ENCODE measurements around the gene SEC24C.

SEC24C gene

DNA sequence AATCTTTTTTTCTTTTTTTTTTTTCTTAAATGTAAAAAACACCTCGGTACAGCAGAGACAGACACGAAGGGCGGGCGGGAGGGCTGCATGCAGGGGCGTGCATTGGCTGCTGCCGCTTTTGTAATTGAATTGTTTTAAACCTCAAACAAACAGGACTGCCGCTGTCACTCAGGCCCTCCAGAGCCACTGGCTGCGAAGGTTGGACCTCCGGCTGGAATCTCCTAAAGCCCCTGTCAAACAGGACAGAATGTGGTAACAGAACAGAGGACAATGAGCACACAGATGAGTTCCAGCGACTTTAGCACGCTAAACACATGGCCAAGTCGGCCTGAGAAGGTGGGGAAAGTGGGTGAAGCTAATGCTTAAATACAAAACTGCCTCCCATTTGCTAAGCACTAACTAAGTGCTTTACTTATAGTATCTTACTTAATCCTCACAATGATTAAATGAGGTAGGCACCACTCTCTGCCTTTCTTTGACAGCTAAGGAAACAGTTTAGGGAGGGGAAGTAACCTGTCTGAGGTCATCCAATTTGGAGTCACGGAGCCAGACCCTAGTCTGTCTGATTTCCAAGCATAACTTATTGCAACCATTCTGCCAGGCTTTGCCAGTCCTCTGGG, 70.2 kb downstream of the SEC24C start:
- no peak for DNase-seq

- DNase-seq, result no peak
Measured at GRCh38 chr10:73814896-73815718, 70.9 kb downstream of the SEC24C start.

GRCh38 chr10:73815719-73816030, 71.5 kb downstream of the SEC24C start:
- DNase-seq, result no peak

DNA sequence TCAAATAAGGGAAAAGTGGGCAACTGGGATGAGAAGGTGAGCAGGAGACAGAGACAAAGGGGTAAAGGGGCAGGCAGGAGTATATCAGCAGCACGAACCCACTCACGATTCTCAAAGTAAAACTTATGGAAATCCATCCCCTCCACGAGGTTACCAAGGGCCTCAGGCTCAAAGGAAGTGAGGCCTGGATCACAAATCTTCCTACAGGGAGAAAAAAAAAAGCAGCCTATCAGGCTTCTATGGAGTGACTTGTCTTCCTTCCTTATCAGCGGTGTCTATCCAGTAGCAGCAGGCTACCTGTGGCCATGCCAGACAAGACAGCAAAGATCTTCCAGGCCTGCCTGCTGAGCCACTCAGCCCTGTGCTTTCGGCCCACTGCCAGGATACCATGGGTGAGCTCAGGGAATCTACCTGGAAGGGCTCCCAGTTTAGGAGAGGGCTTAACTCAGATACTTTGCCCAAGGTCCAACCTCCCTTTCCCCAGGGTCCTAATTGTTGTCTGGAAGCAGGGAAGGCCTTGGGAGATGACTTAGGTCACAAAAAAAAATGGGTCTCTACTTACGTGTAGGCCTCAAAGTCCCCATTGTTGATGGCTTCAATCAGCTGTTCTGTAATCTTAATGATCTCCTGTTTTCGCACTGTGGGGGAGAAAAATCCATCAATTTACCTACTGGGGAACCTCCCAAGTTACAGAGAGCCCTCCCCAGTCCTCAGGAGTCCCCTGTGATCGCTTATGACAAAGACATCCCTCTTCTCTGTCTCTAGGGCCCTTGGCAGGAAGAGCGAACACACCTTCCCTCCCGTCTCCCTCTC, 73.0 kb downstream of the SEC24C start:
- DNase-seq, result no peak

DNA sequence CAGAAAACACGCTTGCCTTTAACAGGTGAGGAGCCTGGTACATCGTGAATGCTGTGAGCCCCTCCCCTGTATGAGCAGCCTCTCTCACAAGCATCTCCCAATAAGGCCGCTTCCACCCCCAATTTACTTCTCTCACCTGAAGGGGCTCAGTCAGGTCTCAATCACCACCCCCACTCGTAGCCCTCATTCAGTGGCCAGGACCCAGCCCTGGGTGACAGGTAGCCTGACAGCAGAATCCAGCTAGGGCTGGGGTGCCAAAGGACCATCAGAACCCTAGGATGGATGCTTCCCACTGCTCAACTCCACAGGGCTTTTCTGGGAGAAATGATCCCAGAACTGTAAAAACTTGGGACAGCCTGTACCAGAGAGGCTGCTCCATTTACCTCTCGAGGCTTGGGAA, 73.7 kb downstream of the SEC24C start:
- no peak for DNase-seq

- DNase-seq, result no peak
Measured at GRCh38 chr10:73818402-73818801, 74.2 kb downstream of the SEC24C start.

DNA sequence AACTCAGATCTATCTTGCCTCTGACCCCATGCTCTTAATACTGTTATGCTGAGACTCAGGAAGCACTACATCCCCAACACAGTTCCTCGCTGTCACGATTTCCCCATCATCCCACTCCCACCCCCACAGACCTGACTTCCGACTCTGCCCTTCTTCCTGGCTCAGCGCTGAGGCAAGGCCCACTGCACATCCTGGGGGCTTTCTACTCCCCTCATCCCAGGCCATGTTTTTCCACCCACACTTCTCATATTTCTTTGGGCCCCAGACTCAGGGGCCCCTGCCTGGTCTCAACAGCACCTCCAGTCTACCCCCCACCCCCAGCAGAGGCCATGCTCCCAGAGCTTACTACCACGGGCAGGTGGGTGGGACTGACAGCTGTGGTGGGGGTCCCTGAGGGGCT, 74.9 kb downstream of the SEC24C start:
- DNase-seq, result no peak

GRCh38 chr10:73819513-73820093, 75.4 kb downstream of the SEC24C start:
- DNase-seq, result no peak
